ENCODE data around the gene WDR59. TPM values are rescaled to one million over a fixed set of nuclear protein-coding genes. Genes with fewer than 3 reads are reported as not detected.

WDR59 gene
- polyA plus RNA-seq, 1 experiment: 48.1 TPM

- no peaks in the 10 kb centered on the region for H3K27me3 ChIP-seq (ENCODE audit: control insufficient read depth, insufficient read depth, low read length)
- H3K27ac ChIP-seq (ENCODE audit: low read depth, low read length): no peak overlapping the region
- CTCF ChIA-PET: no interaction called here
- H3K9me3 ChIP-seq (ENCODE audit: control insufficient read depth, insufficient read depth, low read length): no peaks in the 10 kb centered on the region
- no peak overlapping the region for H3K4me3 ChIP-seq (ENCODE audit: low read depth, low read length)
- DNase-seq (ENCODE audit: low read depth, low spot score): no peak
- no peak for TF ChIP-seq CTCF (IDR thresholded peaks at IDR 0.05; ENCODE audit: low read depth, low read length)
- POLR2A ChIA-PET: no interaction called here
These were observed 81.8 kb downstream of the WDR59 start for GRCh38 chr16:74903120-74903519.

GRCh38 chr16:74902161-74902560 is 82.8 kb downstream of the WDR59 start:
- no peak overlapping the region for H3K4me3 ChIP-seq (ENCODE audit: low read depth, low read length)
- H3K27me3 ChIP-seq (ENCODE audit: control insufficient read depth, insufficient read depth, low read length): no peaks in the 10 kb centered on the region
- H3K27ac ChIP-seq (ENCODE audit: low read depth, low read length): no peak overlapping the region
- CTCF ChIA-PET: no interaction called here
- no peak for TF ChIP-seq CTCF (IDR thresholded peaks at IDR 0.05; ENCODE audit: low read depth, low read length)
- H3K9me3 ChIP-seq (ENCODE audit: control insufficient read depth, insufficient read depth, low read length): no peaks in the 10 kb centered on the region
- POLR2A ChIA-PET: no interaction called here
- no peak for DNase-seq (ENCODE audit: low read depth, low spot score)

GRCh38 chr16:74901606-74902005 is 83.3 kb downstream of the WDR59 start:
- no peaks in the 10 kb centered on the region for H3K9me3 ChIP-seq (ENCODE audit: control insufficient read depth, insufficient read depth, low read length)
- POLR2A ChIA-PET: no interaction called here
- no peak overlapping the region for H3K4me3 ChIP-seq (ENCODE audit: low read depth, low read length)
- TF ChIP-seq CTCF (IDR thresholded peaks at IDR 0.05; ENCODE audit: low read depth, low read length): no peak
- CTCF ChIA-PET: no interaction called here
- no peak overlapping the region for H3K27ac ChIP-seq (ENCODE audit: low read depth, low read length)
- H3K27me3 ChIP-seq (ENCODE audit: control insufficient read depth, insufficient read depth, low read length): no peaks in the 10 kb centered on the region
- no peak for DNase-seq (ENCODE audit: low read depth, low spot score)

- TF ChIP-seq CTCF (IDR thresholded peaks at IDR 0.05; ENCODE audit: low read depth, low read length): no peak
- no peak for DNase-seq (ENCODE audit: low read depth, low spot score)
- ChIA-PET POLR2A (no interaction called here), CTCF (interaction anchor here (1.9 kb wide), 1 partner anchor 37 kb away, joined by 8 read pairs; no protein-coding TSS in a partner anchor)
- Histone ChIP-seq H3K4me3 (ENCODE audit: low read depth, low read length) (no peak overlapping the region), H3K27me3 (ENCODE audit: control insufficient read depth, insufficient read depth, low read length) (no peaks in the 10 kb centered on the region), H3K9me3 (ENCODE audit: control insufficient read depth, insufficient read depth, low read length) (no peaks in the 10 kb centered on the region), H3K27ac (ENCODE audit: low read depth, low read length) (no peak overlapping the region)
These were observed 85.1 kb downstream of the WDR59 start for GRCh38 chr16:74899816-74900215.

GRCh38 chr16:74898659-74899058 is 86.3 kb downstream of the WDR59 start:
- Histone ChIP-seq H3K9me3 (ENCODE audit: control insufficient read depth, insufficient read depth, low read length) (no peaks in the 10 kb centered on the region), H3K4me3 (ENCODE audit: low read depth, low read length) (no peak overlapping the region), H3K27me3 (ENCODE audit: control insufficient read depth, insufficient read depth, low read length) (no peaks in the 10 kb centered on the region), H3K27ac (ENCODE audit: low read depth, low read length) (no peak overlapping the region)
- no peak for TF ChIP-seq CTCF (IDR thresholded peaks at IDR 0.05; ENCODE audit: low read depth, low read length)
- CTCF ChIA-PET: no interaction called here
- POLR2A ChIA-PET: no interaction called here
- DNase-seq (ENCODE audit: low read depth, low spot score): no peak
